Left colon (tissue), 2 donors: Measurements from ENCODE around the gene DNHD1. TPM values are rescaled to one million over a fixed set of nuclear protein-coding genes. Genes with fewer than 3 reads are reported as not detected.
"Not testable (repeated sequence)": the region's sequence is repeated elsewhere in the genome, so short reads cannot be mapped to it uniquely, and the experiment has no call there.

Source experiments
- ATAC-seq: fragments of 200-7000 bp; cut with Tn5 transposase; one replicate; pipeline ENCODE4 v1.9.1; 2020; ENCODE audit warnings: mild to moderate bottlenecking, moderate library complexity
- DNase-seq, 2 donors: peaks; one replicate each; pipeline ENCODE4 v3.0.0-alpha.2; 2020
- intact Hi-C, 2 donors: fragments of 100-400 bp; cut with DNase I in 1 of 2; cut with micrococcal nuclease in 1 of 2; formaldehyde crosslinking; loops; one replicate each; pipeline versions ENCODE4 v1.11.2 to v1.14.0; 2022; cut with DNase I, micrococcal nuclease
- total RNA-seq, 2 donors: library from RNA; stranded (reverse); fragmentation: NEBNext Ultra II Directional; extraction: Animal tissue kit (Norgen Biotek cat#: 25700); gene quantifications; one replicate each; pipeline ENCODE4 v1.2.1, GENCODE V29; 2021
- donor health status: DM: no; HTN: no; CAD: no.
- donor health status: DM: yes; HTN: yes; CAD: no.

The DNHD1 gene
- total RNA-seq, 2 donors from 2014 or later: 11.8 to 18.9 TPM

DNA sequence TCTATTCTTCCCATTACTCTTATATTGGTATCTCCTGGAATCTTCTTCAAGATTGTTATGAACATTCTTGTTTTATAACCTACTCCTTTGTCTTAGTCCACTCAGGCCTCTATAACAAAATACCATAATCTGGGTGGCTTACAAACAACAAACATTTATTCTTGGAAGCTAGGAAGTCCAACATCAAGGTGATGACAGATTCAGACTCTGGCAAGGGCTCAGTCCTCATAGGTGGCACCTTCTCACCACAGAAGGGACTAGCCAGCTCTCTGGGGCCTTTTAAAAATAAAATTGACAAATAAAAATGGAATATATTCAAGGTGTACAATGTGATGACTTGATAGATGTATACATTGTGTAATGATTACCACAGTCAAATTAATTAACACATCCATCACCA, 19.8 kb downstream of the DNHD1 start:
- ATAC-seq: no peak
- intact Hi-C loops: no loop called here
- DNase-seq: no peak

DNA sequence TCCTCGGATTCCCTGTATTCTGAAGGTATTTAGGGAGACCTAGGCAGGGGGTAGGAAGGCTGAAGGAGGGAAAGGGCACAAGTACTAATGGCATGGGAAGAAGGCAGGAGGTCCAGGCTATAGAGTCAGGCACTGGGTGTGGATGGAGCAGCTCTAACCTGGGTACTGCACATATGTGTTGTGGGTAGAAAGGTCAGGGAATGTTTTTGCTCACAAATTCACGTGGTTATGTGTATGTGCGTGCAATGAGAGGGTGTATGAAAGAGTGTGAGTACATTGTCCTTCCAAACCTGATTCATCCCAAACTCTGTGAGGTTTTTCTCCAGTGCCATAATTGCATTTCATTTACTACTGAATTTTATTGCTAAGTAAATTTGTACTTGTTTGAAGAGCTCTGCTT, 23.2 kb downstream of the DNHD1 start:
- ATAC-seq (peak; percentile 66), DNase-seq (no peak)
- intact Hi-C loops: loop anchor here in 1 of 2 donors (10.0 kb wide), 1 partner anchor 165 kb away; the partner anchor contains the start of gene MRPL17

DNA sequence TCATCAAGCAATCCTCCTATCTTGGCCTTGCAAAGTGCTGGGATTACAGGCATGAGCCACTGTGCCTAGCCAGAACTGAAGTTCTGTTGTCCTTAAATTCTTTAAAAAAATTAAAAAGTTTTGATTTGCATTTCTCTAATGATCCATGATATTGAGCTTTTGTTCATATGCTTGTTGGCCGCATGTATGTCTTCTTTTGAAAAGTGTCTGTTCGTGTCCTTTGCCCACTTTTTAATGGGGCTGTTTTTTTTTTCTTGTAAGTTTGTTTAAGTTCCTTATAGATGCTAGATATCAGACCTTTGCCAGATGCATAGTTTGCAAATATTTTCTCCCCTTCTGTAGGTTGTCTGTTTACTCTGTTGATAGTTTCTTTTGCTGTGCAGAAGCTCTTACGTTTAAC, 24.9 kb downstream of the DNHD1 start:
- not testable (repeated sequence) for ATAC-seq, DNase-seq
- intact Hi-C loops: loop anchor here in 1 of 2 donors (10.0 kb wide), 1 partner anchor 163 kb away; the partner anchor contains the start of gene MRPL17

DNA sequence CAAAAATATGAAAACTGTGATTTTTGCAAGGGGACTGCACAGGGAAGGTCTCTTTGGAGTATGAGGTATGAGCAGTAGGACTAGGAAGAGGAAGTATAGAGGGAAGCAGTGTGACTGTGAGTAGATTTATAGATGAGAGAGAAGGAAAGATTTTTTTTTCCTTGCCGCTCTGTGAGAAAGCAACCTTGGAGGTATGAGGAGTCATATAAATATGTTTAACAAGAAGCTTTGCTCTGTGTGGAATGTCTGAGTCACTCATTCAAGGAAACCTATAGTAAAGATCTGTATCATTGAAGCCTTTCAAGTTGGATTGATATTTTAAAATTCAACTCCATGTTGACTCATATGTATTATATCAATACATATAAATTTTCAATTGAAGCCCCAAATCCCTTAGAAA, 26.2 kb downstream of the DNHD1 start:
- DNase-seq (no peak), ATAC-seq (peak; percentile 64)
- intact Hi-C loops: loop anchor here in 1 of 2 donors (10.0 kb wide), 1 partner anchor 162 kb away; the partner anchor contains the start of gene MRPL17

DNA sequence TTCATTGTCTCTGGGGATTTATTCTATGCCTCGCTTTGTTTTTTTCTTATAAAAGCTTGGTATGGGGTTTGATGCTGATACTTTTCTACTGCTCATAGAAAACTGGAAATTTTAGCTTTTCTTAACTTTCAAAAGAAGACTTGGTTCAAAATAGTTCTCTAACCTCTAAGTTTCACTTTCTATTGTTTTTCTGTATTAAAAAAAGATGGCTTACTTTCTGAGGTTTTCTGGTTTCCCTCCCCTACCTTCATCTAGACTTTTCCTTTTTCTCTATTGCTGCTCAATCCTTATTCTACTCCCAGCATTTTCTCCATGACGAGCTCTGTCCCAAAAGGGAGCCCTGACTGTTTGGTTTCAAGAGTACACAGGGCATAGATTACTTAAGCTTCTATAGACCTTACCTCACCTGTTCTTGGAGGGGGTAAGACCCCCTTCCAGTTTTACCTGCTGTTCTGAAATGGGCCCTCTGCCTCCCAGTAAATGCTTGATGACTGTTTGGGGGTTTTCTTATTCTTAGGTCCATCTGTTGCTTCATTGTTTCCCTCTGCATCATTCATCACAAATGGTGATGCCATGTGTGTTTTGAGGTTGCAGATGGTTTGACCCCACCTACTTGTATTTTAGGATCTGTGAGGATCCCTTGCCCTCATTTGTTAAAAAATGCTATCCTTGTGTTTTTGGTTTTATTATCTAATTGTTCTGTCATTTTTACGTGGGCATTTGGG, 29.5 kb downstream of the DNHD1 start:
- intact Hi-C loops: loop anchor here in 1 of 2 donors (10.0 kb wide), 1 partner anchor 158 kb away; the partner anchor contains the start of gene MRPL17
- DNase-seq: no peak
- no peak for ATAC-seq

DNA sequence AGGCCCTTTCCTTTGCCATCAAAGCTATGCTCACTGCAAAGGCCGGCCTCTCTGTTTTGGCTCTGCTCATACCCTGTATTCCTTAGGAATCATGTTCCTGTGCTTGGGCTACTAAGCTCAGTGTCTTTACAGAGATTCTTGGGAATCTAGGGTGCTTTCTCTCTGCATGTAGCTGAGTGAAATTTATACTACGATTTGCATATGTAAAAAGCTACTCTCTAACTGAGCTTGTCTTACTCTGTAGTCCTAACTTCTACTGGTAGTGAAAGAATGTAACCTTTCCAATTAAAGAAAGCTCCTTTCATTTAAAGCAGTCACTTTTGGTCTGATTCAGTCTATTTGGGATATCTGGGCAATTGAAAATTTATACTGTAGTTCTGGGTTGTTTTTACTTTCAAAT, 32.2 kb downstream of the DNHD1 start:
- intact Hi-C loops: loop anchor here in 1 of 2 donors (10.0 kb wide), 1 partner anchor 156 kb away; the partner anchor contains the start of gene MRPL17
- no peak for ATAC-seq
- DNase-seq: no peak

DNA sequence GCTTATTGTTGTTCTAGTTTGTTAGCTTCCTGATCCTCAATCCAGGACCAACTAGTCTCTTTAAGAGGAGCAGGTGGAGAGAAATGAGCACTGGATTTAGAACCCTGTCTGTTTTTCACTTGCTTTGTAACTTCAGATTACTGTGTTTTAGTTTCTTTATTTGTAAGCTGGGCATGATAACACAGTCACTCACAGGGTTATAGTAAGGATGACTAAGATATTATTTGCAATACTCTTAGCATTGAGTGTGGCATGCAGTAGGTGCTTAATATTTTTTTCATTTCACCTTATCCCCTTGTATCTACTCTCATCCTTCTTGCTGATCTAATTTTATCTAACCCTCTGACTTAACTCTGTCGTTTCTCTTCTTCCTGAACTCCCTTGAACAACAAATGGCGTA, 33.8 kb downstream of the DNHD1 start:
- DNase-seq: no peak
- intact Hi-C loops: loop anchor here in 1 of 2 donors (10.0 kb wide), 1 partner anchor 174 kb away; no protein-coding TSS in a partner anchor
- ATAC-seq: no peak

DNA sequence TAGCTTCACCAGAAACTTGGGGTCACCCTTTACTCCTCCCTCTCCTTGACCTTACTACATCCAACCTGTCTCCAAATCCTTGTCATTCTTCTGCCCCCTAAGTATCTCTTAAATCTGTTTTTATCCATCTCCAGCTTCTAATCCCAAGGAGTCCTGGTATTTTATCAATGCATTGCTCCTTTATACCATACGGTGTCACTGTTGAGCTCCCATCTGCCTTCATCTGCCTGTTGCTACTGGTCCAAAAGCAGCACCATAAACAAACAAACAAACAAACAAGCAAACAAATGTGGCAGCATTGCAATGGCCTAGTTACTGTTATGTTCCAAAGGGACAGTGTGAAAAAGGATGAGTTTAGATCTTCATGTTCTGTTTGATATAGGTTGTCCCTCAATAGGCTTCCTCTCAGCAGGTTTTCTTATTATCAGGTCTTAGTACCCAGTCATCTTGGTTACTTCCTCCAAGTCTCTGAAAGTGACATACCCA, 34.2 kb downstream of the DNHD1 start:
- peak; percentile 70 for ATAC-seq
- DNase-seq: no peak
- intact Hi-C loops: loop anchor here in 1 of 2 donors (10.0 kb wide), 1 partner anchor 173 kb away; no protein-coding TSS in a partner anchor

DNA sequence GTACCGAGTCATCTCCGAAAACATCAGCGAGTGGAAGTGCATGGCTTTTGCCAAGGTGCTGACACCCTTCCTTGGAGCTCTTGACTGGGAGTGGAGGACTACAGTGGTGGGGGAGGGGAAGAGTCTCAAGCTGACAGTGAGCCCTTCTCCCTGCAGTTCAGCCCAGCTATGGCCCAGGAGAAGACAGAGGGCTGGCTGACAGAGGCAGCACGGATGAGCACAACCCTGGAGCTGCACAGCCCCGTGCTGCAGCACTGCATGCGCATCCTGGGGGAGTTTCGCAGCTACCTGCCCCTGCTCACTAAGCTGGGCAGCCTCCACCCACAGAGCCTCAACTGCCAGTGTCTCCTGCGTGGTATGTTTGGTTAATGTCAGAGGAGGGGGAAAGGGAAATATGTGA, 41.4 kb downstream of the DNHD1 start:
- intact Hi-C loops: loop anchor here in 1 of 2 donors (10.0 kb wide), 1 partner anchor 166 kb away; no protein-coding TSS in a partner anchor
- ATAC-seq (no peak), DNase-seq (no peak)

DNA sequence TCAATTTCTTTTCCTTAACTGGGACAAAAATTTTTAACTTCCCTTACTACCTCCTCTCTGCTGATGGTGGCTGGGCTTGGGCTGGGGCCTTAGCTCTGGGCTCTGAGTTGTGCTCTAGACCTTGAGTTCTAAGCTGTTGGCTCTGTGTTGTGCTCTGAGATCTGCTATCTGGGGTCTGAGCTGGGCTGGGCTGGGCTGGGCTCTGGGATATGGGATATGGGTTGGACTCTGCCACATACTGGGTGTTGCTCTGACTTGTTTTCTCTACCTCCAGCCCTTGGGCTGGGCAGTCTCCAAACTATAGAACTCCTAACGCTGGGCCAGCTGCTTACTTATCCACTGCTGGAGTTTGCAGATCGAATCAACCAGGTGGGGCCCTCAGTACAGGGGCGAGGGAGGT, 41.9 kb downstream of the DNHD1 start:
- DNase-seq (no peak), ATAC-seq (no peak)
- intact Hi-C loops: loop anchor here in 1 of 2 donors (10.0 kb wide), 1 partner anchor 166 kb away; no protein-coding TSS in a partner anchor

DNA sequence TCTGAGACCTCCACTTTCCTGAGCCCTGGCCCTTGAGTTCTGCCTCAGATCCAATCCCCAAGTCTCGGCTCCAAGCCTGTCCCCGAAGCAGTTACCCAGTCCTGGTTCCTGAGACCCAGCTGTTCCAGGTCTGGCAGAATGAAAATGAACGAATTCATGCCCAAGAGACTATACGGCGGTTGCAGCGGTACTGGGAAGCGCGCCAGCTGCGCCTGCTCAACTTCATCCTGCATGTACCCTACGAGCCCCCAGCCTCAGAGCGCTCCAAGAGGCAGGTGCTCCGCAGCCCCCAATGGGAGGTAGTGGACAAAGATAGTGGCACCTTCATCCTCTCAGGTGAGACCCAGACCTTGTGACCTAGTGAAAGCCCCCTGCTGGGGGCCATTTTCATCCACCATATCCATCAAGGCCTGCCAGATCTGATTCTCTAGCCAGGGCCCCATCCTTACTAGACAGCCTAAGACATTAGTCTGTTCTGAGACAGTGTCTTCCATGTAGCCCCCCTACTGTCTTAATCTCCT, 42.7 kb downstream of the DNHD1 start:
- DNase-seq: no peak
- no peak for ATAC-seq
- intact Hi-C loops: loop anchor here in 1 of 2 donors (10.0 kb wide), 1 partner anchor 165 kb away; no protein-coding TSS in a partner anchor

DNA sequence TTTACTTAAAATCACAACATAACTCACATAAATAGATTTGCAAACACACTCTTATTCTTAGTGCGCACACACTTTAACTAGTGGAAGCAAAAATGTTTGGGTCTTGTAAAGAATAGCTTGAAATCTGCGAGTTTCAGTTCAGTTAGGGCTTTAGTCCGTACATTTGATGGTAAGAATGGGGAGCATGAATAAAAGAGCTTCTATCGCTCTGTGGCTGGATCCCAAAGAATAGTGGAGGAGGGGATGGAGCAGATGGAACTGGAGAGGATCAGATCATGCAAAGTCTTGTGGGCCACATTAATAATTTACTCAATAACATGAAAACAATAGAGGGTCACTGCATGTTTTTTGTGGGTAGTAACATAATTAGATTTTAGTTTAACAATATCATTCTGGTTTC, 44.3 kb downstream of the DNHD1 start:
- no peak for DNase-seq

DNA sequence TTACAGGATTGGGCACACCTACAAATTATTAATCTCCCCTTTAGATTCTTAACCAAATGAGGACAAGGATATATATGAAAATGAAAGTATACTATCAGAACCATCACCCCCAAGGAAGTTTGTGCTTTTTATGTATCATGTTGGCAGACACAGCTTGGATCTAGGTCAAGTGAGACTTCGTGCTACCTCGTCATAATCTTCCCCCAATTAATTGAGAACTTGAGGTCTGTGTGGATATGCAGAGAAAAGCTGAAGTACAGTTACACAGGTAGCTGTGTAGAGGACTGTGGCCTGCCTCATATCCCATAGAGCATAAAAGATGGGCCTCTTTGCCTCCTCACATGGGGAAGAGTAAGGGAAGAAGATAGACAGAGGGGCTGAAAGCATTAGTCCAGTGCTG, 45.6 kb downstream of the DNHD1 start:
- intact Hi-C loops: no loop called here
- DNase-seq: no peak

More for the DNA sequence above, 44.3 kb downstream of the DNHD1 start:
- intact Hi-C loops: no loop called here
- no peak for ATAC-seq

DNA sequence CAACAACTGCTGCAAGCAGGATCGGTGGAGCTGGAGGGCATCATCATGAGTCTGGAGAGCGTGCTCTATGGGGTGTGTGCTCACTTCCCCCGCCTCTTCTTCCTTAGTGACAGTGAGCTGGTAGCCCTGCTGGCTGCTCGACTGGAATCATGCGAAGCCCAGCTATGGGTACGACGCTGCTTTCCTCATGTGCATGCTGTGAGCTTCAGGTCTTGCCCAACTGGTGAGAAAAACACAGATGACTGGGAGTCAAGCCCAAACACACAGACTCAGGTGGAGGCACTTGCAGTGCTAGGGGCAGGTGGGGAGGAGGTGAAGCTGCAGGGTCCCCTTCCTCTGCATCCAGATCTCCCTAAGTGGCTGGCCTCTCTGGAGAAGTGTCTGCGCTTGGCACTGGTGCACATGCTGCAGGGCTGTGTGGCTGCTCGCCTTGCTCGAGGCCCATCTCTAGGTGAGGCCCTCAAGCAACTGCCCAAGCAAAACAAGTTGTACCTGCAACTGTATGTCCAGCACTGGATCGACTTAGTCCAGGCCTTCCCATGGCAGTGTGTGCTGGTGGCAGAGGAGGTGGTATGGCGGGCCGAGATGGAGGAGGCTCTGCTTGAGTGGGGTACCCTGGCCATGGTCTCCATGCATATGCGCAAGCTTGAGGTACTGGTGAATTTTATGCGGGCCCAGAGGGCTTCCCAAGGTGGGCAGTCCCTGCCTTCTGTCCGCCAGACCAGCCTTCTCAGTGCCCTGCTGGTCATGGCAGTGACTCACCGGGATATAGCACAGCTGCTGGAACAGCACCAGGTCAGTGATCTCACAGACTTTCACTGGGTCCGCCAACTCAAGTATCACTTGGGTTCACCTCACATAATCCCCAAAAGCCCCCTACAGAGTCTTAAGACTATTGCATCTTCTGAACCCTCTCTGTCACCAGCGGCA, 48.1 kb downstream of the DNHD1 start:
- no peak for ATAC-seq
- DNase-seq: no peak
- intact Hi-C loops: no loop called here

More for the DNA sequence above, 45.6 kb downstream of the DNHD1 start:
- ATAC-seq: no peak

DNA sequence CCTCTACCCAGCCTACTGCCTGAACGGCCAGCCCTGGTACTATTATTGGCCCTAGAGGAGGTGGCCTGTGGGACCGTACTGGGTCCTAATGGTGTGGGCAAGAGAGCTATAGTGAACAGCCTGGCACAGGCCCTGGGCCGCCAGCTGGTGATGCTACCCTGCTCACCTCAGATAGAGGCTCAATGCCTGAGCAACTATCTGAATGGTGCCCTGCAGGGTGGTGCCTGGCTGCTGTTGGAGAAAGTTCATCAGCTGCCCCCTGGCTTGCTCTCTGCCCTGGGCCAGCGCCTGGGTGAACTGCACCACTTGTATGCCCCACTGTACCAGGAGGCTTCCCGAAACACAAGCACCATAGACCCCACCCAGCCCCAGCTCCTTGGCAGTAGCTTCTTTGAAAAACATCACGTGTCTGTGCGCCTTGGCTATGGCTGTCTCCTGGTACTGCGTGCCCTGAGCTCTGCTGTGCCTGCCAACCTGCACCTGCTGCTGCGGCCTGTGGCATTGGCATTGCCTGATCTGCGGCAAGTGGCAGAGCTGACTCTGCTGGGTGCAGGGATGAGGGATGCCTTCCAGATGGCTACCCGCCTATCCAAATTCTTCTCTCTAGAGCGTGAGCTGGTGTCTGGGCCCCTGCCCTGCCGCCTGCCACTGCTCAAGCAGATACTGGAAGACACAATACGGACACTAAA, 49.0 kb downstream of the DNHD1 start:
- no peak for ATAC-seq
- no peak for DNase-seq
- intact Hi-C loops: no loop called here

DNA sequence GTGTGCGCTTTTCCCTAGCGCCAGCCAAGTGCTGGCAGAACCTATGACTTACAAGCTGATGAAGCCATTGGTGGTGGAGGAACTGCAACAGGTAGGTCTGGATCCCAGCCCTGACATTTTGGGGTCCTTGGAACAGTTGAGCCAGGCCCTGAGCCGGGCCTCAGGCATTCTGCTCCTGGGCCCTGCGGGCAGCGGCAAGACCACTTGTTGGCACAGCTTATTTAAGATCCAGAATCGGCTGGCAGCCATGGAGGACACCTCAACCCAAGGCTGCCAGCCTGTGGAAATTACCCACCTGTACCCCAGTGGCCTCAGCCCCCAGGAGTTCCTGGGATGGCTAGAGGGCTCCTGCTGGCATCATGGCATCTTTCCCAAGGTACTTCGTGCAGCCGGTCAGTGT, 49.7 kb downstream of the DNHD1 start:
- ATAC-seq: no peak
- intact Hi-C loops: no loop called here
- DNase-seq: no peak

DNA sequence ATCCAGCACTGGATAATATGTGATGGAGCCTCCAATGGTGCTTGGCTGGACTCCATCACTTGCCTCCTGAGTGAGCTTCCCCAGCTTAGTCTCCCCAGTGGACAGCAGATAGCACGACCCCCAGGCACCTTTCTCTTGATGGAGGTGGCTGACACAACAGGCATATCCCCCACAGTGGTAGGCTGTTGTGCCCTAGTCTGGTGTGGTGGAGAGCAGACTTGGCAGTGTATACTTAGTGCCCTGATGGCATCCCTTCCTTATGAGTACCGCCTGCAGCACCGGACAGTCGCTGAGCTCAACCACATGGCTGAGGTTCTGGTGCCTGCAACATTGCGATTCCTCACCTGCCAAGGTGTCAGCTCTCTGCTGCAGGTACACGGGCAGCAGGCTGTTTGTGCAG, 50.1 kb downstream of the DNHD1 start:
- DNase-seq: no peak
- ATAC-seq: no peak
- intact Hi-C loops: no loop called here

DNA sequence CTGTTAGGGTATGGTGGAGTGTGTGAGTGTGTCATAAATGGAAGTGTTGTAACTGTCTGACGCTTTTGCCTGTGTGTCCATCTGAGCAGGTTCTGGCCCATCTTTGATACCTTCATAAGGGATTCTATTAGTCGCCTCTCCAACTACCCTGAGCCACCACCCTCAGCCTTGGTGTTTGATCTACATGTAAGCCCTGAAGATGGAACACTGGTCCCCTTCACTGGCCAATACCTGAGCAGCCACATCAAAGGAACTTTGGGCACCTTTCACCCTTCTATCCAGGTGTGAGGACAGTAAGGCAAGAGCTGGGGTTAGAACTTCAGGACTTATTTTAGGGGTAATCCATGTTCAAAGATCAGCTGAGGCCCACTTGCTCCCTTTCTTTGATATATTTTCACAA, 51.0 kb downstream of the DNHD1 start:
- no peak for DNase-seq
- ATAC-seq: no peak
- intact Hi-C loops: no loop called here
